OCI-LY1 (cell line): Measurements from ENCODE around the gene FCF1.

Experiments used
- H2AFZ ChIP-seq: fragments of 200-600 bp; sonication (generic), shearing (Covaris generic); 2 replicates; pipeline ENCODE4 v1.6.0; 2014; ENCODE audit warnings: antibody characterized with exemption, mild to moderate bottlenecking, low read length
- H3F3A ChIP-seq: fragments of 200-600 bp; sonication (generic), shearing (Covaris generic); 2 replicates; pipeline ENCODE4 v1.6.0; 2014; ENCODE audit warnings: mild to moderate bottlenecking, antibody characterized with exemption, low read length, moderate library complexity; ENCODE audit not compliant: insufficient read depth
- H3K27ac ChIP-seq: fragments of 200-600 bp; sonication (generic); 2 replicates; pipeline ENCODE4 v1.5.1; 2014; ENCODE audit warnings: low read length, mixed run types, mild to moderate bottlenecking, low read depth; ENCODE audit not compliant: poor library complexity, severe bottlenecking
- H3K27me3 ChIP-seq: fragments of 200-600 bp; sonication (generic); 2 replicates; pipeline ENCODE4 v1.6.0; 2014; ENCODE audit warnings: antibody characterized with exemption, mild to moderate bottlenecking, low read length, moderate library complexity; ENCODE audit not compliant: insufficient read depth
- H3K36me3 ChIP-seq: fragments of 200-600 bp; sonication (generic); 2 replicates; pipeline ENCODE4 v1.6.1; 2014; ENCODE audit warnings: mild to moderate bottlenecking, antibody characterized with exemption, low read length, moderate library complexity, mixed read lengths; ENCODE audit not compliant: insufficient read depth
- H3K4me1 ChIP-seq: fragments of 200-600 bp; sonication (generic); 2 replicates; pipeline ENCODE4 v1.5.1; 2014; ENCODE audit warnings: mild to moderate bottlenecking, low read length, moderate library complexity; ENCODE audit not compliant: insufficient read depth, severe bottlenecking
- H3K4me2 ChIP-seq: fragments of 200-600 bp; sonication (generic), shearing (Covaris generic); 2 replicates; pipeline ENCODE4 v1.6.1; 2014; ENCODE audit warnings: low read length
- H3K4me3 ChIP-seq: fragments of 200-600 bp; sonication (generic); 2 replicates; pipeline ENCODE4 v1.5.1; 2014; ENCODE audit warnings: low read length, low read depth, mild to moderate bottlenecking, mixed read lengths; ENCODE audit not compliant: poor library complexity, severe bottlenecking
- H3K79me2 ChIP-seq: fragments of 200-600 bp; shearing (Covaris generic); 2 replicates; pipeline ENCODE4 v1.6.1; 2016; ENCODE audit warnings: mixed run types, low read length, mixed read lengths; ENCODE audit not compliant: insufficient read depth
- H3K9ac ChIP-seq: fragments of 200-600 bp; sonication (generic), shearing (Covaris generic); 2 replicates; pipeline ENCODE4 v1.6.1; 2014; ENCODE audit warnings: mild to moderate bottlenecking, low read length, mixed read lengths
- H3K9me2 ChIP-seq: fragments of 200-600 bp; sonication (generic), shearing (Covaris generic); 2 replicates; pipeline ENCODE4 v1.6.1; 2014; ENCODE audit warnings: low read depth, mild to moderate bottlenecking, low read length, mixed read lengths
- H3K9me3 ChIP-seq: fragments of 200-600 bp; shearing (Covaris generic); 2 replicates; pipeline ENCODE4 v1.6.1; 2014; ENCODE audit warnings: low read length, mixed read lengths
- H4K20me1 ChIP-seq: fragments of 200-600 bp; sonication (generic), shearing (Covaris generic); 2 replicates; pipeline ENCODE4 v1.6.0; 2016; ENCODE audit warnings: mild to moderate bottlenecking, low read length; ENCODE audit not compliant: insufficient read depth
- EZH2 ChIP-seq: fragments of 200-600 bp; sonication (generic), shearing (Covaris generic); IDR thresholded peaks from 2 replicates; pipeline ENCODE4 v1.8.0; 2017; ENCODE audit warnings: borderline replicate concordance, mixed run types, mild to moderate bottlenecking, antibody characterized with exemption, low read length, moderate library complexity, mixed read lengths
- TF ChIP-seq, protein P1 (sequence below): fragments of 200-600 bp; sonication (generic), shearing (Covaris generic); IDR thresholded peaks from 2 replicates; pipeline ENCODE4 v1.5.1; 2017; ENCODE audit warnings: mild to moderate bottlenecking, antibody characterized with exemption, low read length, moderate library complexity, mixed read lengths

The FCF1 gene

DNA sequence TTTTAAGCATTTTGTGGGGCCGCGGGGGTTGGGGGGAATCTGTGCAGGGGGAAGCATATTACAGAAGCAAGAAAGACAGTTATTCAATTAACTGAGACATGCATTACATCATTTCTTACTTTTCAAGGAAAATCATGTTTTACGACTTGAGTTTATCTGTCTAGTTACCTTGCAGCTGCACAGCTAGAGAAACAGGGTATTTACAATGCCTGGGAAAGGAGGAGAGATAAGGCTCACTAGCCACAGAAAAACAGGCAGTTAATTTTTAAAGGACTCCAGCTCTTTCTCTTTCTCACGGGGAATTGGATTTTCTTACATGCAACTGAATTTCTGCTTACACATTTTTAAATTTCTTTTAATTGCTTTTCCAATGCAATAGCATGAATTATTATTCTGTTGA is 22.2 kb downstream of the FCF1 start:
- Histone ChIP-seq H2AFZ (no peak overlapping the region), H3K36me3 (peaks cover 69% of the 10 kb centered on the region), H3K27me3 (no peaks in the 10 kb centered on the region)

GRCh38 chr14:74737753-74738325 is 24.9 kb downstream of the FCF1 start:
- TF ChIP-seq, protein P1, sequence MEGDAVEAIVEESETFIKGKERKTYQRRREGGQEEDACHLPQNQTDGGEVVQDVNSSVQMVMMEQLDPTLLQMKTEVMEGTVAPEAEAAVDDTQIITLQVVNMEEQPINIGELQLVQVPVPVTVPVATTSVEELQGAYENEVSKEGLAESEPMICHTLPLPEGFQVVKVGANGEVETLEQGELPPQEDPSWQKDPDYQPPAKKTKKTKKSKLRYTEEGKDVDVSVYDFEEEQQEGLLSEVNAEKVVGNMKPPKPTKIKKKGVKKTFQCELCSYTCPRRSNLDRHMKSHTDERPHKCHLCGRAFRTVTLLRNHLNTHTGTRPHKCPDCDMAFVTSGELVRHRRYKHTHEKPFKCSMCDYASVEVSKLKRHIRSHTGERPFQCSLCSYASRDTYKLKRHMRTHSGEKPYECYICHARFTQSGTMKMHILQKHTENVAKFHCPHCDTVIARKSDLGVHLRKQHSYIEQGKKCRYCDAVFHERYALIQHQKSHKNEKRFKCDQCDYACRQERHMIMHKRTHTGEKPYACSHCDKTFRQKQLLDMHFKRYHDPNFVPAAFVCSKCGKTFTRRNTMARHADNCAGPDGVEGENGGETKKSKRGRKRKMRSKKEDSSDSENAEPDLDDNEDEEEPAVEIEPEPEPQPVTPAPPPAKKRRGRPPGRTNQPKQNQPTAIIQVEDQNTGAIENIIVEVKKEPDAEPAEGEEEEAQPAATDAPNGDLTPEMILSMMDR: no peak
- TF ChIP-seq EZH2: no peak
- no peak overlapping the region for H3K4me3 ChIP-seq
- H3K4me1 ChIP-seq: no peaks in the 10 kb centered on the region
- no peak overlapping the region for H3K9ac ChIP-seq
- H3K36me3 ChIP-seq: peaks cover 54% of the 10 kb centered on the region
- H3K79me2 ChIP-seq: no peaks in the 10 kb centered on the region
- no peaks in the 10 kb centered on the region for H3K9me2 ChIP-seq
- no peaks in the 10 kb centered on the region for H3K27me3 ChIP-seq
- no peak overlapping the region for H3K4me2 ChIP-seq
- no peak overlapping the region for H2AFZ ChIP-seq
- no peak overlapping the region for H3K27ac ChIP-seq
- no peaks in the 10 kb centered on the region for H4K20me1 ChIP-seq
- no peaks in the 10 kb centered on the region; the same call in 1 of the 2 replicates for H3F3A ChIP-seq
- no peaks in the 10 kb centered on the region for H3K9me3 ChIP-seq

More for the DNA sequence above, 22.2 kb downstream of the FCF1 start:
- Histone ChIP-seq H3K79me2 (no peaks in the 10 kb centered on the region), H3K4me3 (no peak overlapping the region), H3K9me3 (no peaks in the 10 kb centered on the region), H3K4me2 (no peak overlapping the region), H3K9me2 (no peaks in the 10 kb centered on the region), H4K20me1 (no peaks in the 10 kb centered on the region), H3K27ac (no peak overlapping the region), H3K4me1 (no peaks in the 10 kb centered on the region), H3K9ac (no peak overlapping the region), H3F3A (no peaks in the 10 kb centered on the region; the same call in 1 of the 2 replicates)
- TF ChIP-seq EZH2: no peak
- TF ChIP-seq, protein P1: no peak

DNA sequence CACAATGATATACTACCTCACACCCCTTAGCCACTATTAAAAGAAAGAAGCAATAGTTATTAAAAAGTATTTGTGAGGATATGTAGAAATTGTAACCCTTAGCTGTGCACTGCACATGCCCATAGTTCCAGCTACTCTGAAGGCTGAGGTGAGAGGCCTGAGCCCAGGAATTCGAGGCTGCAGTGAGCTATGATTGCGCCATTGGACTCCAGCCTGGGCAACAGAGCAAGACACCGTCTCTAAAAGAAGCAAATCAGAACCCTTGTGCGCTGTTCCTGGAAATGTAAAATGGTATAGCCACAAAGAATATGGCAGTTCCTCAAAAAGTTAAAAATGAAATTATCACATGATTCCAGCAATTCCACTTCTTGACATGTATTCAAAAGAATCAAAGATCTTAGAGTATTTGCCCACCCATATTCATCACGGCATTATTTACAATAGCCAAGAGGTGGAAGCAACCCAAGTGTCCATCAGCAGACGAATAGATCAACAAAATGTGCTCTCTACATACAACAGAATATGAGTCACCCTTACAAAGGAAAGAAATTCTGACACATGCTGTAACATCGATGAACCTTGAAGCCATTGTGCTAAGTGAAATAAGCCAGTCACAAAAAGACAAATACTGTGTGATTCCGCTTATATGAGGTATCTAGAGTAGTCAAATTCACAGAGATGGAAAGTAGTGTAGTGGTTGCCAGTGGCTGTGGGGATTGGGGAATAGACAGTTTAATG is 26.5 kb downstream of the FCF1 start:
- H3K36me3 ChIP-seq: peaks cover 40% of the 10 kb centered on the region
- no peaks in the 10 kb centered on the region for H3F3A ChIP-seq
- no peaks in the 10 kb centered on the region for H3K4me1 ChIP-seq
- TF ChIP-seq EZH2: no peak
- TF ChIP-seq, protein P1: no peak
- no peaks in the 10 kb centered on the region for H3K27me3 ChIP-seq
- no peak overlapping the region for H3K4me3 ChIP-seq
- no peaks in the 10 kb centered on the region for H3K79me2 ChIP-seq
- no peak overlapping the region for H3K4me2 ChIP-seq
- no peak overlapping the region for H3K27ac ChIP-seq
- H3K9me3 ChIP-seq: no peaks in the 10 kb centered on the region
- H4K20me1 ChIP-seq: no peaks in the 10 kb centered on the region
- no peaks in the 10 kb centered on the region for H3K9me2 ChIP-seq
- no peak overlapping the region for H3K9ac ChIP-seq
- no peak overlapping the region for H2AFZ ChIP-seq
